Inflammatory macrophage (primary cell): Measurements from ENCODE around the gene TMEM147.
A peak's percentile ranks its signal among the peaks of the same experiment; 100 is the strongest.

Experiments used
- DNase-seq, 2 donors: peaks; one replicate each; pipeline ENCODE4 v3.0.0-alpha.2; 2020 to 2022
- total RNA-seq, 18 experiments: gene quantifications; one replicate each; lab custom pipeline; 2026; ENCODE audit warnings: mixed read lengths in 6 of 18, inconsistent platforms in 2 of 18; lab: John Stamatoyannopoulos, UW

Gene TMEM147, protein sequence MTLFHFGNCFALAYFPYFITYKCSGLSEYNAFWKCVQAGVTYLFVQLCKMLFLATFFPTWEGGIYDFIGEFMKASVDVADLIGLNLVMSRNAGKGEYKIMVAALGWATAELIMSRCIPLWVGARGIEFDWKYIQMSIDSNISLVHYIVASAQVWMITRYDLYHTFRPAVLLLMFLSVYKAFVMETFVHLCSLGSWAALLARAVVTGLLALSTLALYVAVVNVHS
- total RNA-seq: 24.5 to 85.7 (median 53.1) reads per million in 18 experiments

DNA sequence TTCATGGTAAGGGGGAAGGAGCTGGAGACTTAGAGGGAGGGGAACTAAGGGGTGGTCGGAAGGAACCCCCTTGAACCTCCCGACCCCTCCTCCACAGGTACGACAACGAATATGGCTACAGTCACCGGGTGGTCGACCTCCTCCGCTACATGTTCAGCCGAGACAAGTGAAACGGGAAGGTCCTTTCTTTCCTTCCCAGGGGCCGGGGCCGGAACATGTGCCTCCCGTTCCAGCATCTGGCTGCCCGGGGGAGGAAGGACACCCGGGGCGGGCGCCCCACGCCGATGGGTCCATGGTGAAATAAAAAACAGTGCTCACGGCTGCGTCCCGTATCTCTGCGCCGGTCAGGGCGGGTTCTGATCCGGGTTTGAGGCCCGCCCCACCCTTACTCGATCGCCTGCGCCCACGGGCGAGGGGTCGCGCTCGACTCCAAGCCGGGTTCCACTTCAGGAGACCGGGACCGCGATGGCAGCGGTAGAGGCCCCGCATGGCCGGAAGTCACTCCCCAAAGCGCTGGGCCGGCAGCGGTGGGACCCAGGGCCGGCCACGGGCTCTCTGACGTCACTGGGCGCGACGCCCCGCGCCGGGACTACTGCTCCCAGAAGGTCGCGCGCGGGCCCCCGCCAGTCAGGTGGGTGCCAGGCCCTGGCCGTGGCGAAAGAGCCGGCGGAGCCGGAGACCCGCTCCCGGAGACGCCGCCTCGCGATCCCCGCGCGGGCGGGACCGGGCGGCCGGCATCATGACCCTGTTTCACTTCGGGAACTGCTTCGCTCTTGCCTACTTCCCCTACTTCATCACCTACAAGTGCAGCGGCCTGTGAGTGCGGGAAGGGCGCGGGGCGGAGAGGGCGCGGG lies at the start of gene TMEM147:
TSS of gene TMEM147 (plus strand) at position 626 of the 854 bp plus-strand sequence. CDS start at position 740, 114 bp downstream.
- DNase-seq: peak; percentile 88 to 94

DNA sequence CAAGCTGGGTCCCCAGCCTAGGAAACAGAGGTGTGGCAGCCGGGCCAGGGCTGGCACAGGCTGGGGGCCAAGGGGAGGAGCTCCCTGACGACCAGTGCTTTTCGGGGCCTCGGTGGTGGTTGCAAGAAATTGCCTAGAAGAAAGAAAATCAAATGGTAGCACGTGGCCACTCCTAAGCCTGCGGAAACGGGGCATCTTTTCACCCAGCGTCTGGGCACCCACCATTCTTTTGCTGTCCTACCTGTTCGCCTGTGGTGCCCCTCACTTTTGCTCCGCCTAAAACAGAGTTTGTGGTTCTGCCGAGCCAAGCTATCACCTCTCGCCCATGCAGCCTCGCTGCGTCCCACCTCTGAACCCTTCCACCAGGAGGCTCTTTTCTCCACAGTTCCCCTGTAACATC lies 48.0 kb upstream of the TMEM147 start:
- DNase-seq: no peak

DNA sequence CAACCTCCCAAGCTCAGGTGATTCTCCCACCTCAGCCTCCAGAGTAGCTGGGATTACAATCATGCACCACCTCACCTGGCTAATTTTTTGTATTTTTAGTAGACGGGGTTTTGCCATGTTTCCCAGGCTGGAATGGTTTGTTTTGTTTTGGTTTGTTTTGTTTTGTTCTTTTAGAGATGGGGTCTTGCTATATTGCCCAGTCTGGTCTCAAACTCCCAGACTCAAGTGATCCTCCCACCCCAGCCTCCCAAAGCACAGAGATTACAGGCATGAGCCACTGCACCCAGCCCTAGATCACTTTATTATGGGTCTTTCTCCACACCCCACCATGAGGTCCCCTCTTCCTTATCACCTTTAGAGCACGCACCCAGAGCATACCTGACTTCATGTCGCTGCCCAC lies 47.2 kb upstream of the TMEM147 start:
- DNase-seq: no peak

DNA sequence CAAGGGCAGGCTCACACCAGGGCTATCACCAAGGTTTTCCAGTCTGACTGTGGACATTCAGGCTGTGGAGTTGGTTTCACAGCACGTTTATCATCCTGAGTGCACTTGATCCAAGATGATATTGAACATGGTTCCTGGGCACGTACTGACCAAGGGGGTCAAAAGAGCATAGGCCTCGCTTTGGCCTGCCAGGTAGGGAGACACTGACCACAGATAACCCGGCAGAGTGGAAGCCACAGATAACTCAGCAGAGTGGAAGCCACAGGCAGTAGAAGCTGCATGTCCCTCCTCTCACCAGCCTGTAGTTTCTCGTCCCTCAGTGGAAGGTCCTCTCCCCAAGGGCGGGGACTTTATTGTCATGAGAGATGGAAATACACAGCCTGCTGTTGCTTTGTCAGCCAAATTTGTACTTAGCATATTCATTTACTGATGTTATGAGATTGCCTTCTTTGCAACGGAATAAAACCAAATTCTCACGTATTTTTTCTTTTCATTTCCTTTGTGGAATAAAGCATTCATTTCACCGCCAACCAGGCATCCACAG lies 46.4 kb upstream of the TMEM147 start:
- DNase-seq: no peak

DNA sequence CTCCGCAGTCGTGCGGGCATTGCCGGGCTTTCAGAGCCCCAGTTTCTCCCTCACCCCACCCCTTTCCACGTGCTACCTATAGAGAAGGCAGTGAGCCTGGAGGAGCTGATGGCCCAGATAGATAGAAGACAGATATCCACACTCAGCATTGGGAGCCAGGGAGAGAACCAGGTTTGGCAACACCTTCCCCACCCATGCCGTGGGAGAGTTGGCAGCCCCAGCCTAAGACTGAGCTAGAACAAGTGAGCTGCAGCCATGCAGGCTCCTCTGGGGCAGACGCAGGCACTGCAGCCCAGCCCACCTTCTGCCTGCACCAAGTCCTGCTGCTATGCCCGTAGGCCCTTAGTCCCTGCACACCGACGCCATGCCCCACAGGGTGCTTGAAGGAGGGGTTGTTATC lies 44.8 kb upstream of the TMEM147 start:
- no peak for DNase-seq

DNA sequence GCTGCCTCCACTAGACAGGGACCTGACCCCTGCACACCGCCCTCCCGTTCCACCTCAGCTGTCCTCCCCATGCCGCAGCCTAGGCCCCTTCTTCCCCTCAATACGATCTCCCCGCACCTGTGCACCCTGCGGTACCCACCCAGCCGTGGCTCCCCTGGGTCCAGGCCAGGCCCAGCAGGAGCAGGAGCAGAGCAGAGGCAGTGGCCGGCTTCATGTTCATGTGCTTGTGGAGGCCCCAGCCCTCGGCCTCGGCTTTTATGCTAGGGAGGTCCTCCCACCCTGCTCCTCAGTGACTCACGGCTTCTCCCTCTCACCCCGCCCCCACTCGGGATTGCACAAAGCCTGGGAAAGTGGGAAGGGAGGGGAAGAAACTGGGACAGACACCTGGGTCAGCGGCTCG lies 43.7 kb upstream of the TMEM147 start:
- no peak for DNase-seq

DNA sequence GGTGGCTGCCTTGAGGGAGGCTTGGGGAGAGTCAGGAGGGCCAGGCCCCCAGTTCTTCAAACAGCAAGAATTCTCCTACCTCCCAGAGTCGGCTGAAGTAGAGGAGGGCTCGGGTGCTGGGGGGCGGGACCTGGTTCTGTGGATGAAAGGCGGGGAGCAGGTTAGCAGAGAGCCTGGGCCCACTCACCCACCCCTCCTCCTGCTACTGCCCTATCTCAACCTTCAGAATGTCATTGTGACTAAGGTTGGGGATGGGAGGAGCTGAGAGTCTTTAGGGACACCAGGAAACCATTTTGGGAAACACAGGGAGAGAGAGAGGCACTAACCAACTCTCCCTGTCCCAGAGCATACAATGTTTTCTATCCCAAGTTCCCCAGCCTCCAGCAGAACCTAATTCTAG lies 42.7 kb upstream of the TMEM147 start:
- DNase-seq: no peak

DNA sequence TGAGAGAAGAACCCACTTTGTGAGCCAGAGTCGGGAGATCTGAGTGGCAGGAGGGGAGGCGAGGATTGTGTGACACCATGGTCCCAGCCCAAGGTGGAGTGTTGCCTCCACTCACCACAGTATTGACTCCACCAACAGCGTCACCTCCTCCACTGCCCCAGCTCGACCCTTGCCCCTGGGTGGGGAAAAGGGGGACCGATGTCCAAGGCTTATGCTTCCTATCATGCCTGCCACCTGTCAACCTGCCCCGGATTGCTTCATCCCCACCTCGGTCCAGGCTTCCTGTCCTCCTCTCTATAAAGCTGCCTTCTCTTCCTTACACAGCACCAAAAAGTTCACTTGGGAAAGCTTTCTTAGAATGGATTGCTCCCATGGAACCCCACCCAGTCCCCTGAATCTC lies 39.4 kb upstream of the TMEM147 start:
- no peak for DNase-seq

DNA sequence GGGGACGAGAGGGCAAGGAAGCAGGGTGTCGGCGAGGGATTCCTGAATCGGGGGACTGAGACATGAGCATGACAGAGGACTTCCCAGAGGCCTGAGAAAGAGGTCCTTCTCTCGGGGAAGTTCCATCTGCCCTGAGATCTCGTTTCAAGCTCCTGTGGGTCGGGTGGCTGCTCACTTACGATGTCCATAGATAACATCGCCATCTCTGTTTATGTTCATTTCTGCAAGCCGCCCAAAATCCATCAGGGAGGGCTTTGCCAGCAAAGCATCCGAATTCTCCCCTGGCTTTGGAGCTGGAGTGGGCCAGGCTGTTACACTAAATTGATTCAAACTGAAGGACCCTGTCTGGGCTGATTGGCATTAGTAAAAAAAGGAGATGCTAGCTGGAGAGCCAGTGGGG lies 37.9 kb upstream of the TMEM147 start:
- DNase-seq: no peak

DNA sequence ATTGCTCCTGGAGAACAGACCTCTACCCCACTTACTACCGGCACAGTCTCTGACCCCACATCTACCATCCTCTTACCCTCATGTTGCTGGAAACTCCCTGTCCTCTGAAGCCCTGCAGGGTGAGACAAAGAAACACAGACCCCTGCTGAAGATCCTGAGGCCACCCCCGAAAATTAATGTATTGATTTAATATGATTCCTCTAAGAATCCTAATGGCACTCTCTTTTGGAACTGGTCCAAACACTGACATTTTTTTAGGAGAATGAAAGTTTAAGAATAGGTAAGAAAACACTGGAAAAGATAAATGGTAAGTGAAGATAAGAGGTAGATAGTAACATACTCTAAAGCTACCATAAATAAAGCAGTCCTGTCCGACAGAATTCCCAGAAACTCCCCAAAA lies 37.3 kb upstream of the TMEM147 start:
- DNase-seq: no peak

DNA sequence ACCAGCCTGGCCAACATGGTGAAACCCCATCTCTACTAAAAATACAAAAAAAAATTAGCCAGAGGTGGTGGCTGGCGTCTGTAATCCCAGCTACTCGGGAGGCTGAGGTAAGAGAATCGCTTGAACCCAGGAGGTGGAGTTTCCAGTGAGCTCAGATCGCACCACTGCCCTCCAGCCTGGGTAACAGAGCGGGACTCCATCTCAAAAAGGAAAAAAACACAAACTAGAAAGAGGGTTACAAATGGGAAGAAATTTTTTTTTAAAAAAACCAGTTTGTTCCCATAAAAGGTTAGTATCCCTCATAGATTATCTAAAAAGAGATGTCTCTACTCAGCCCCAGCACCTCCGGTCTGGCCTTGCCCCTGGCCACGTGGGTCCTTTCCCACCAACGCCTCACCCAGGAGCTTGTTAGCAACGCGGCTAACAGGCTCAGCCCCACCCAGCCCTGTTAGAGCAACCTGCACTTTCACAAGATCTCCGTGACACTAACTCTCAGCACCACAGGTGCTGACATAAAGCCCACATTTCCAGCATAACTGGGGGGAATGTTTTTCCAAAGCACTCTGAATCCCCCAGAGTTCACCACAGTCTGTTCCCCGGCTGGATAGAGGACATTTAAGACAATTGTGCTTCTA lies 36.3 kb upstream of the TMEM147 start:
- no peak for DNase-seq

DNA sequence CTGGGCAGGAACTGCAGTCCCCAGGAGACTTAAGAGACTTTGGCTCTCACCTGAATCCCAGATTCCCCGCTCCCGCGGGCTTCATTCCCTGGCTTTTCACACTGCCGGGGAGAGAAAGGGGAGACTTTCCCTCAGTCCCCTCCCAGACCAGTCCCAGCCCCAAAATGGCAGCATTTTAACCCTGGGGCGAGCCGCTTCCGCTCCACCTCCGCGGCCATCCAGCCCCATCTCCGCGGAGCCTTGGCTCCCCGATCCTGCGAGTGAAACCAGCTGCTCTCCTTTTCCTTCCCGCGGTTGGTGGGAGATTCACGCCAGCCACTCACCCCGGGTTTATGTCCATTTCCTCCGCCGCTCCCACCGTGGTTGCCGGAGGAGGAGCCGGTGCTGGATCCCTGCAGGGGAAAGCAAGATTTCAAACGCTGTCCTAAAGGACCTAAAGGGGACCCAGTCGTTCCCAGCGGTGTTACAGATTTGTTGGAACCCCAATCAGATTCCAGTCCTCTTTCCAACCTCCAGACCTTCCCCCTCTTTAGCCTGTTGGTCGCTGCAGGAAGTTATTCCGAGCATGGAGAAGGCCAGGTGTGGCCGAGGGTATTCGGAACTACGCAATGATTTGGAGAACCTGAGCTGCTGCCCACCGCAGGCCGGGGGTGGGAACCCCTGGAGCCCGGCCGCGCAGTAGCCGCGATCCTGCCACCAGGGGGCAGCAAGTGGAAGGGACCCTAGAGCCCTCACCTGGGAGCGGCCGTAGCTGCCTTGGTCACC lies 35.4 kb upstream of the TMEM147 start:
- DNase-seq: peak; percentile 13 to 37

DNA sequence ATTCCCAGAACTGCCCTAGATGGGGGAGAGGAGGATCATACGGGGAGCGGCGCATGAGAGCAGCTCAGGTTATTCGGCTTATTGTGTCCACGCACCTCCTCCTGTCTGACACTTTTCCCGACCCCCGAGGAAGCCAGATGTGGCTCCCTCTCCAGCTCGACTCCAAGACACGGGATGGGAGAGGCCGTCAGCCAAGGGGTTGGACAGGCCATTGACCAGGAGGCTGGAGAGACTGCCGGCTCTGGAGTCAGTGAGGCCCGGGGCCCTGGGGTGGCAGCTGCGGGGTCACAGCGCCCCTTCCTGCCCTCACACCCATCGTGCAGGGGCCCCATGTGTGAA lies 34.8 kb upstream of the TMEM147 start:
- no peak for DNase-seq

DNA sequence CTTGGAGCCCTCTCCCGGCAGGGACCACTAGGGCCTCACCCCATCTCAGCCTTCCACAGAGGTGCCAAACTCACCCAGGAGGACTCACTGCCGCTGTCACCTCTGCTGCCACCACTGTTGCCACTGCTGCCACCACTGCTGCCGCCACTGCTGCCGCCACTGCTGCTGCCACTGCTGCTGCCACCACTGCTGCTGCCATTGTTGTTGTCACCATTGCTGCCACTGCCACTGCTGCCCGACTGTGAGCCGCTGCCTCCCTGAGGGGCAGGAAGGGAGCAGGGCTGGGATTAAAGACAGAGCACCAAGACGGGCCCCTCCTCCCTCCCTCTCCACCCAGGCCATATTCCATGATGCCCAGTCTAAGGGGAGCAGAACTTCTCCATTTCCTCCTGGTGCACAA lies 34.1 kb upstream of the TMEM147 start:
- no peak for DNase-seq

DNA sequence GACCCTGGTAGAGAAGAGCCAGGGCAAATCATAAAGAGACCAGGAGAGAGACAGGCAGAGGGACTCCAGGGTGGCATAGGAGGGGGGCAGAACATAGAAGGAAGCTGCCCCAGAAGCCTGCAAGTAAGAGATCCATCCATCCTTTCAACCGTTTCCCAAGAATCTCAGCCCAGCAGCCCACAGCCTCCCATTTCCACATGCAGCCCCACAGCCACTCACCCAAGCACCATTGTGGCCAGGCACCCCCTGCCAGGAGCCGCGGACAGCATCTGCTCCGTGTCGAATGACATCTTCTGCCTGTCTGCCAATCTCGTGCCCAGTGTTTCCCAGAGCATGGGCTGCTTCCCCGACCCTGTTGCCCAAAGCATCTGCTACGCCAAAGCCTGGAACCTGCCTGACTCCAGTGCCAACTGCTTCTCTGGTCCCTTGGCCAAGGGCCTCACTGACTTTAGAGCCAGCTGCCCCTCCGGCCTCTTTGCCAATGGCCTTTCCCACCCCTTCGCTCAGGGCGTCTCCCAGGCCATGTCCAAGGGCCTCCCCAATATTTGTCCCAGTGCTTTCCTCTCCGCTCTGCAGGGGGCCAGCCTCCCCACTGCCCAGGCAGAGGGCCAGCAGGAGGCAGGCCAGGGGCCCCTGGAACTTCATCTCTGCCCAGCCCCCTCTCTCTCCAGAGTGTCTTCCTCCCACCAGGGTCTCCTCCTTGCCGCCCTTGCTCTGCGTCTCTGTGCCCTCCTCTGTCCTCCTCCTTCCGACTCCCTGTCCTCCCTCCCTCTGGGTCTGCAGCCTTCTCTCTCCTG lies 32.4 kb upstream of the TMEM147 start:
- DNase-seq: no peak

DNA sequence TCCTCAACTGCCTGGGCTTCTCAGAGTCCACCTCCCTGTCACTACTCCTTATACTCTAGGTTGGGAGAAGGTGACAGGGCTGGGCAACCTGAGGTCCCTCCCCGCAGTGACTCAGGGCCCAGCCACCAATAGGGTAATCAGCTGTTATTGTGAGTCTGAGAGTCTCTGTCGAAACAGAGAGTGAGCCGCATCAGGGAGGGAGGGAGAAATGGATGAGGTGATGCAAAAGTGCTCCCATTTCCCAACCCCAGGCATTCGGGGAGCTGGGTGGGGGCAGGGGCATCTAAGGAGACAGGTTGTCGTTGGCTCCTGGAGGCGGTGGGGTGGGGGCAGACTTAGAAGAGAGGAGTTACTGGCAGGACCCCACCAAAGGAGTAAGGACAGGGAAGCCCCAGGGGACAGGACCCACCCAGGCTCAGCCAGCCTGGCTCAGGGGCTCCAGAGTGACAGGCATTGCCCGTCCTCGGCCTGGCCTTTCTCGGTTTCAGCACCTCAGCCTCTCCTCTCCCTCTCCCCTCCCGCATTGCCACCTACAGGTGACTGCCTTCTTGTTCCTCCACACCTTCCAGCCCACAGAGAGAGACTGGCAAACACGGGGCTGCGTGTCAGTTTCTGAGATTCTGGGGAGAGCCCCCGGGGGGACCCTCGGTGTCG lies 31.7 kb upstream of the TMEM147 start, which contains the start of gene DMKN:
TSS of gene DMKN (minus strand) at position 22 of the 654 bp plus-strand sequence. CDS start 174 bp downstream, outside the sequence.
- no peak for DNase-seq

DNA sequence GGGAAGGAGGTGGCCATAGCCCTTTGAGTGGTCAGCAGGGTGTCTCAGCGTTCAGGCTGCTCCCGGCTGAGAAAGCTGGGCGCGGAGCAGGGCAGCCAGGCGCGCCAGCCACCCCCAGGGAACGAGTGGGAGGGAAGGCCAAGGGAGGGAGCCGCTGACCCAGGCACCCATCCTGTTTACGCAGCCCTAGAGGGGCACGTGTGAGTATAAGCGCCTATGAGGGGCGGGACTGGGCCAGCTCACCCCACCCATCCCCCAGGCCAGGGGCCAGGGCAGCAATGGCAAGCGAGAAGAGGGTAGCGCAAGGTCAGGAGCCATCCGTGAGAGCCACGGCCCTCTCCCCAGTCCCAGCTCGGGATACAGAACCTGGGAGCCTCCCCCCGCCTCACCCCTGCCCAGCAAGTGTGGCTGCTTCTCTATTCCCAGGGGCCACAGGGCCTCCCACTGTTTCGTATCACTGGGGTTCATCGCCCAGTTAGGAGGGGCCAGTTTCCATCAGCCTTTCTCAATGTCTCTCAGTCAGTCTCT lies 31.1 kb upstream of the TMEM147 start:
- no peak for DNase-seq

DNA sequence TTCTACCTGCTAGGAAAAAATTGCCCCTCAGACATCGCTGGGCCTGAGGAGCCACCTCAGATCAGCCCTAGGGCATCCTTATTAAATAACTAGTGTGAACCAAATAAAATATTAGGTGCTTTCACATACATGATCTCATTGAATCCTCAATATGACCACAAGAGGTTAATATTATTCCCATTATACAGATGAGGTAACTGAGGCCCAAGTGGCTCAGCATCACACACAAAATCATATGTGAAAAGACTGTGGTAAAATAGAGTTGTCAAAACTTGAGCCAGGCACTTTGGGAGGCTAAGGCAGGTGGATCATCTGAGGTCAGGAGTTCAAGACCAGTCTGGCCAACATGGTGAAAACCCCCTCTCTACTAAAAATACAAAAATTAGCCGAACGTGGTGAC lies 29.1 kb upstream of the TMEM147 start:
- DNase-seq: no peak

DNA sequence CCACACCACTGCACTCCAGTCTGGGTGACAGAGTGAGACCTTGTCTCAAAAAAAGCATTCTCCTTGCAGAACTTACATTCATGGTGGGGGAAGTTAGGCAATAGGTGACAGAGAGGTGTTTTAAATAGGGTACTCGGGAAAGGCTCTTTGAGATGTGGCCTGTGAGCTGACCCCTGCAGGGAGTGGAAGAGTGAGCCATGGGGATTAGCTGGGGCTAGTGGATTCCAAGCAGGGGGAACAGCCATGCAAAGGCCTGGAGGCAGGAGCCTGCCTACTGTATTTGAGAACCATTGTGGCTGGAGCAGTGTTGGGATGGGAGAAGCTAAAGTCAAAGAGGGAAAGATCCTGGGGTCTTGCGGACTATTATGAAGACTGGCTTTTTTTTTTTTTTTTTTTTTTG lies 28.1 kb upstream of the TMEM147 start:
- DNase-seq: no peak

DNA sequence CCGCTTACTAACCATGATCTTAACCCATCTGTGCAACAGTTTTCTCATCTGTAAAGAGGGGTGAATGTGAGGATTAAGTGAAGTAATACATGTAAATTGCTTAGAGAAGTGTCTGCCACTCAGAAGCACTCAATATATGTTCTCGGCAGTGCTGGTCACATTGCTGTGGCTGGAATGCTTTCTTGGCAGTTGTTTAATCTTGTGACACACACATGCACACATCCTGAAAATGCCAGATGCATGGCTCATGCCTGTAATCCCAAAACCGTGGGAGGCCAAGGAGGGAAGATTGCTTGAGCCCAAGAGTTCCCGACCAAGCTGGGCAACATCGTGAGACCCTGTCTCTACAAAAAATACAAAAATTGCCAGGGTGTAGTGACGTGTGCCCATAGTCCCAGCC lies 27.1 kb upstream of the TMEM147 start:
- DNase-seq: no peak

DNA sequence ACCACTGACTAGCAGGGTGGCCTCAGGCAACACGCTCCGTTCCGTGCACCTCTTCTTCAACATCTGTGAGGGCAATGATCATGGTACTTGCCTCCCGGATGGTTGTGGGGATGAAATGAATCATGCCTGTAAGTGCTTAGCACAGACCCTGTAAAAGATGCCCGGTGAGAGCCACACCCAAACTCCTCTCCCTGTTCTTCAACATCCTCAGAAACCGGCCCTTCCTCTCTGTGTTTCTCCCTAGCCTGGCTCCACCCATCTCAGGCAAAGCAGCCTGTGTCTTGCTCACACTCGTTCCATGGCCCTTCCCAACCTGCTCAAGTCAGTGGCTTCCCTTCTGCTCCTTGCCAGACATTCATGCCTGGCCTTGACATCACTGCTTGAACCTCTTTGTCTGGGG lies 26.1 kb upstream of the TMEM147 start:
- DNase-seq: no peak
